AG04449 (cell line): ENCODE results near the gene DNAJC21.

Source experiments
- CTCF ChIA-PET: fragments of 350-600 bp; formaldehyde crosslinking; extraction: SDS; loops from one replicate; lab custom pipeline; 2021; ENCODE audit warnings: antibody characterized with exemption; lab: Yijun Ruan, JAX
- POLR2A ChIA-PET: fragments of 400-600, 350-600 bp; formaldehyde crosslinking; extraction: SDS; loops from one replicate; lab custom pipeline; 2020; ENCODE audit warnings: antibody characterized with exemption, inconsistent platforms; lab: Yijun Ruan, JAX
- DNase-seq: peaks from one replicate; pipeline ENCODE4 v3.0.0-alpha.2; 2010; ENCODE audit warnings: low read depth, low spot score
- H3K4me3 ChIP-seq: 2 replicates; pipeline ENCODE4 v1.5.1; 2011; ENCODE audit warnings: low read depth, mild to moderate bottlenecking, control low read depth, low read length
- CTCF ChIP-seq: IDR thresholded peaks from one replicate; pipeline ENCODE4 v1.5.1; 2011; ENCODE audit warnings: mild to moderate bottlenecking, moderate library complexity, low read length, control low read depth, inconsistent platforms; ENCODE audit not compliant: insufficient read depth; ENCODE audit errors: missing control alignments

DNAJC21 gene

GRCh38 chr5:34976347-34976746 lies 47.0 kb downstream of the DNAJC21 start:
- DNase-seq = no peak
- no peak for TF ChIP-seq CTCF
- H3K4me3 ChIP-seq = no peak overlapping the region
- POLR2A ChIA-PET = no interaction called here
- CTCF ChIA-PET = interaction anchor here (1.3 to 1.5 kb wide), 2 partner anchors 26 to 28 kb away, joined by 3 read pairs; no protein-coding TSS in a partner anchor

GRCh38 chr5:34977934-34978613 lies 48.7 kb downstream of the DNAJC21 start:
- POLR2A ChIA-PET = no interaction called here
- DNase-seq = no peak
- TF ChIP-seq CTCF = no peak
- CTCF ChIA-PET = interaction anchor here (1.3 kb wide), 2 partner anchors 15 to 18 kb away, joined by 3 to 4 read pairs; no protein-coding TSS in a partner anchor
- no peak overlapping the region for H3K4me3 ChIP-seq

DNA sequence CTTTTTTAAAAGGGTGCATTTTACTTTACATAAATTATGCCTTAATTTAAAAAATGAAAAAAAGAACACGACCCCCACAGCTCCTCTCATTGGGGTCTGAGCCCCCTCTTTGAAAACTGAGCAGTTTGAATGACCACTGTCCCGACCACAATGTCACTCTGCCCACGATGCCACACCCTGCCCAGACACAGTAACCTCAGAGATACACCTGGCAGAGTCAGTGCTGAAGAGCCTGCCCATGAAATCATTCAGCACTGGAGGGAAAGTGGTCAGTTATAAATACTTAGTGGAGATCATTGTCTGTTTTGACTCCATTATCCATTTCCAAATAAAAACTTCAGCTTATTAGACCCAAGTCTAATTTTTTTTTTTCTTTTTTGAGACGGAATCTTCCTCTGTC lies 49.3 kb downstream of the DNAJC21 start:
- TF ChIP-seq CTCF = no peak
- DNase-seq = no peak
- no peak overlapping the region for H3K4me3 ChIP-seq
- ChIA-PET CTCF (interaction anchor here (1.2 to 1.3 kb wide), 3 partner anchors 15 to 25 kb away, joined by 3 to 4 read pairs (median 3); no protein-coding TSS in a partner anchor), POLR2A (no interaction called here)

- TF ChIP-seq CTCF = no peak
- ChIA-PET POLR2A (interaction anchor here (0.9 kb wide), 1 partner anchor 53 kb away, joined by 3 read pairs; the partner anchor contains the start of gene DNAJC21), CTCF (interaction anchor here (1.3 kb wide), 1 partner anchor 17 kb away, joined by 3 read pairs; no protein-coding TSS in a partner anchor)
- no peak overlapping the region for H3K4me3 ChIP-seq
- no peak for DNase-seq
These were observed 53.5 kb downstream of the DNAJC21 start for GRCh38 chr5:34982823-34983222.

- ChIA-PET POLR2A (no interaction called here), CTCF (interaction anchor here (2.4 kb wide), 1 partner anchor 15 kb away, joined by 9 read pairs; no protein-coding TSS in a partner anchor)
- TF ChIP-seq CTCF = no peak
- H3K4me3 ChIP-seq = no peak overlapping the region
- no peak for DNase-seq
These were observed 57.6 kb downstream of the DNAJC21 start for GRCh38 chr5:34986965-34987364.

DNA sequence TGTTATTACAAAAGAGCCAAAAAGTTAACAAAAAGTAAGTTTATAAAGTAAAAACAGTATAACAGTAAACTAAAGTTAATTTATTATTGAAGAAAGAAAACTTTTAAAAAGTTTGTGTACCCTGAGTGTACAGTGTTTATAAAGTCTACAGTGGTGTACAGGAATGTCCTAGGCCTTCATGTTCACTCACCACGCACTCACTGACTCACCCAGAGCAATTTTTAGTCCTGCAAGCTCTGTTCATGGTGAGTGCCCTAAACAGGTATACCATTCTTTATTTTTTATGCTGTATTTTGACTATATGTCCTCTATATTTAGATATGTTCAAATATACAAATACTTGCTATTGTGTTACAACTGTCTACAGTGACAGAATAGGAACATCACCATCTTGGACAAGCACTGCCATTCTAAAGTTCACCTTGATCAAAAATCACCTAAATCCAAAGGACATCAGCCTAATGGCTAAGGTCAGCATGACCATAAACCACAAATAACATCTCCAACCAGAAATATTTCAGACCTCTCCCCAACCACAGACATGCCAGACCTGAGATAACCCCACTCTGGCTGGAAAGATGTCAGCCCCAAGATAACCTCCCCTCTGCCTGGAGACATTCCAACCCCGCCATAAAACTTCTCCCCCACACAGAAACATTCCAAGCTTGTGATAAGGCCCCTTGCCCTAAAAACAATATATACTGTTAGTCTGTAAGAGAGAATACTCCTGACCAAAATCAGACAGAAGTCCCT lies 62.3 kb downstream of the DNAJC21 start:
- CTCF ChIA-PET = interaction anchor here (5.0 kb wide), 1 partner anchor 12 kb away, joined by 38 read pairs; no protein-coding TSS in a partner anchor
- POLR2A ChIA-PET = interaction anchor here (0.6 kb wide), 1 partner anchor 43 kb away, joined by 3 read pairs; no protein-coding TSS in a partner anchor
- DNase-seq = no peak
- H3K4me3 ChIP-seq = no peak overlapping the region
- no peak for TF ChIP-seq CTCF
